Measurements from ENCODE around the gene RGS3.

The RGS3 gene

DNA sequence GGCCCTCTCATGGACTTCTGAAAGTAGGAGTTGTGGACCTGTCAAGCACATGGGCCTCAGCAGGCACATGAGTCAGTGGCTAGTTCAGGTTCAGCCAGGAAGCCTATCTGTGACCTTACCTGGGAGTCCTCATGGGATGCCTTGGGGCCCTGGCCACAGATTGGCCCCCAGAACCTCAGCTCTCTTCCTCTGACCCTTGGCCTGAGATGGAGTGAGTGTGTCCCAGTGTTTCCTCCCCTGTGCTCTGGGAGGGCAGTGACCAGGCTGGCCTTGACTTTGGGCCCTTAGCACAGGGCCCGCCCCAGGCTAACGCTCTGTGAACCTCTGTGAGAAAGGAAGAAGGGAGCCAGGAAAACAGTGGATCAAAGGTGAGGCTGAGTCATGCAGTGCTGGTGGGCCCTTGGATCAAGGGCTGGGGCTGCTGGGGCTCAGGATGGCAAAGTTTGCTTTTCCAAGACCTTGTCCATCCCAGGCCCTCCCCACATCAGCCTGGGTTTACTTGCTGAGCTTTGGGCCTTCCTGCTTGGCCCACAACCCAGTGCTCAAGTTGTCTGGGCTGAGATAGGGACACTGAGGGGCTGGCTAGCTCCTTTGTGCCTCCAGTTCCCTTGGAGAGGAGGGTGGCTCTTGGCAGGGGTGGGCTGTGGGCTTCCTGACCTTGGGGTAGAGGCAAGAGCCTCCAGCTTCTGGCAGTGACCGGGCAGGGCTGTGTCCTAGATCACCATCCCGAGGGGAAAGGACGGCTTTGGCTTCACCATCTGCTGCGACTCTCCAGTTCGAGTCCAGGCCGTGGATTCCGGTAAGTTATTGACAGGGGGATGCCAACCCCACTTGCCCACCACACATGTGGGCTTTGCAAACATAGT is 41.4 kb downstream of the RGS3 start:
- Histone ChIP-seq H3K27me3 (ENCODE audit: insufficient read depth, low read length) (no peaks in the 10 kb centered on the region), H3K27ac (ENCODE audit: low read length) (peak overlapping the region; percentile 11)

DNA sequence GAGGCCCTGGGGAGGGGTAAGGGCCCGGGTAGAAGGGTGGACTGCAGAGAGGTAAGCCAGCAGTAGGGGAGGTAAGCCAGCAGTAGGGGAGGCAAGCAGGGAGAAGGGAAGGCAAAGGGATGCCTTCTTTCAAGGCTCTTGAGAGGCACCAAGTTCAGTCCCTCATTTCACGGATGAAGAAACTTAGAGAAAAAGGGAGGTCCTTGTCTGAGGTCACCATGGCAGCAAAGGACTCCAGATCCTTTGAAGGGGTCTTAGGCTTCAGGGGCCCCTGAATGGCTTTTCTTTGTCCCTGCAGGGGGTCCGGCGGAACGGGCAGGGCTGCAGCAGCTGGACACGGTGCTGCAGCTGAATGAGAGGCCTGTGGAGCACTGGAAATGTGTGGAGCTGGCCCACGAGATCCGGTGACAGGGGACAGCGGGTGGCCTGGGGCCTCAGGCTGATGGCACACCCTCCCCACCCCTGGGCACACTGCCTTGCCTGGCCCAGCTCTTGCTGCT is 42.6 kb downstream of the RGS3 start:
- H3K27ac ChIP-seq (ENCODE audit: low read length) = no peak overlapping the region
- no peaks in the 10 kb centered on the region for H3K36me3 ChIP-seq (ENCODE audit: insufficient read depth, low read depth, low read length)
- H3K4me3 ChIP-seq (ENCODE audit: low read length) = peak overlapping the region; percentile 11; the same call in 1 of the 2 replicates
- H3K9me3 ChIP-seq (ENCODE audit: insufficient read depth, low read depth, low read length) = no peaks in the 10 kb centered on the region
- H3K4me1 ChIP-seq (ENCODE audit: insufficient read depth, low read length) = peaks cover 27% of the 10 kb centered on the region
- H3K27me3 ChIP-seq (ENCODE audit: insufficient read depth, low read length) = no peaks in the 10 kb centered on the region
- H3K9ac ChIP-seq (ENCODE audit: low read depth, low read length) = no peak overlapping the region

More for the DNA sequence above, 41.4 kb downstream of the RGS3 start:
- Histone ChIP-seq H3K4me3 (ENCODE audit: low read length) (no peak overlapping the region), H3K9ac (ENCODE audit: low read depth, low read length) (no peak overlapping the region), H3K4me1 (ENCODE audit: insufficient read depth, low read length) (peaks cover 27% of the 10 kb centered on the region), H3K36me3 (ENCODE audit: insufficient read depth, low read depth, low read length) (no peaks in the 10 kb centered on the region), H3K9me3 (ENCODE audit: insufficient read depth, low read depth, low read length) (no peaks in the 10 kb centered on the region)

DNA sequence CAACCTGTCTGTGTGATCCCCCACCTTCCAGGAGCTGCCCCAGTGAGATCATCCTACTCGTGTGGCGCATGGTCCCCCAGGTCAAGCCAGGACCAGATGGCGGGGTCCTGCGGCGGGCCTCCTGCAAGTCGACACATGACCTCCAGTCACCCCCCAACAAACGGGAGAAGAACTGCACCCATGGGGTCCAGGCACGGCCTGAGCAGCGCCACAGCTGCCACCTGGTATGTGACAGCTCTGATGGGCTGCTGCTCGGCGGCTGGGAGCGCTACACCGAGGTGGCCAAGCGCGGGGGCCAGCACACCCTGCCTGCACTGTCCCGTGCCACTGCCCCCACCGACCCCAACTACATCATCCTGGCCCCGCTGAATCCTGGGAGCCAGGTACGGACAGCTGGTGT is 43.7 kb downstream of the RGS3 start:
- no peak overlapping the region for H3K4me3 ChIP-seq (ENCODE audit: low read length)
- H3K36me3 ChIP-seq (ENCODE audit: insufficient read depth, low read depth, low read length) = no peaks in the 10 kb centered on the region
- H3K27me3 ChIP-seq (ENCODE audit: insufficient read depth, low read length) = no peaks in the 10 kb centered on the region
- no peaks in the 10 kb centered on the region for H3K9me3 ChIP-seq (ENCODE audit: insufficient read depth, low read depth, low read length)
- no peak overlapping the region for H3K27ac ChIP-seq (ENCODE audit: low read length)
- H3K9ac ChIP-seq (ENCODE audit: low read depth, low read length) = no peak overlapping the region
- peaks cover 17% of the 10 kb centered on the region for H3K4me1 ChIP-seq (ENCODE audit: insufficient read depth, low read length)

DNA sequence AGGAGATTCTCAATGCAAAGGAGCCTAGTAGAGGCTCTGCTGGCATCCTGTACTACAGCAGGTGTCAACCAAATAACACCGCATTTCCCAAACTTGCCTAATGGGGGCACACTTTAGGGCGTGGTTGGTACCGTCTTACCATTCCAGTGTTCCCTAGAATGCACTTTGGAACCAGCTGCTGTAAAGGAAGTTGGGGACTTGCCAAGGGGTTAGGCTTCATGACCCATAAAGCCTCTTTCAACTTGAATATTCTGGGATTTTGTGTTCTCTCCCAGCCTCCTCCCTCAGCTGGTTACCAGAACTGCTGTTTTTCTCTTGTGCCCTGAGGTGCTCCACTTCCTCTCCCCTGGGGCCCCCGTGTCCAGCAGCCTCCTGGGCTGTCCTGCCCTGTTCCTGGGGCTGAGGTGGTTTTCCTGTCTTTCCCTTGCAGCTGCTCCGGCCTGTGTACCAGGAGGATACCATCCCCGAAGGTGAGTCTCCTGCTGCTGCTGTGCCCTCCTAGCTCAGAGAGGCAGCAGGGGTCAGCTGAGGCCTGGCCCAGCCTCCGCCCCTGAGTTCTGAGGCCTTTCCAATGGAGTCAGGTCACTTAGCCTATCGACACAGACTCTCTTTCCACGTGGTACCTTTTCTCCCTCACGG is 44.7 kb downstream of the RGS3 start:
- Histone ChIP-seq H3K4me3 (ENCODE audit: low read length) (no peak overlapping the region), H3K9ac (ENCODE audit: low read depth, low read length) (no peak overlapping the region), H3K27ac (ENCODE audit: low read length) (no peak overlapping the region), H3K36me3 (ENCODE audit: insufficient read depth, low read depth, low read length) (no peaks in the 10 kb centered on the region), H3K9me3 (ENCODE audit: insufficient read depth, low read depth, low read length) (no peaks in the 10 kb centered on the region), H3K27me3 (ENCODE audit: insufficient read depth, low read length) (no peaks in the 10 kb centered on the region), H3K4me1 (ENCODE audit: insufficient read depth, low read length) (peaks cover 8% of the 10 kb centered on the region; the same call in 1 of the 2 replicates)

DNA sequence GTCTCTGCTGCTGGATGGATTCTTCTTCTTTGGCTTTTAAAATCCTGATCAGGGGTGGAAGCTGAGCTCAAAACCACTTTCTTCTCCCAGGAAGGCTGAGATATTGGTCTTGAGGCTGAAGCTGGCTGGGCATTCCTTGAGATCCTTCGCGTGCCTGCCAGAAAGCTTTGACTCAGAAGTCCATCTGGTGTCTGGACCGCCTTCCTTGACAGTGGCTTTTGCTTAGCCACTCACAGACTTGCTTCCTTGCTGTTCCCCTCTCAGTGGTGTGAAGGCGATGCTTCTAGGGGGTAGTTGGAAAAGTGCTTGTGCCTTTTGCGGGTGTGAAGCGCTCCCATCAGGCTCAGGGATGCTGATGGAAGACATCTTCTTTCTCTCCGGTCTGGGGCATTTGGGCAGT is 45.9 kb downstream of the RGS3 start:
- Histone ChIP-seq H3K36me3 (ENCODE audit: insufficient read depth, low read depth, low read length) (no peaks in the 10 kb centered on the region), H3K27me3 (ENCODE audit: insufficient read depth, low read length) (no peaks in the 10 kb centered on the region), H3K4me1 (ENCODE audit: insufficient read depth, low read length) (peaks cover 8% of the 10 kb centered on the region; the same call in 1 of the 2 replicates), H3K9ac (ENCODE audit: low read depth, low read length) (no peak overlapping the region), H3K9me3 (ENCODE audit: insufficient read depth, low read depth, low read length) (no peaks in the 10 kb centered on the region), H3K4me3 (ENCODE audit: low read length) (no peak overlapping the region), H3K27ac (ENCODE audit: low read length) (no peak overlapping the region)

DNA sequence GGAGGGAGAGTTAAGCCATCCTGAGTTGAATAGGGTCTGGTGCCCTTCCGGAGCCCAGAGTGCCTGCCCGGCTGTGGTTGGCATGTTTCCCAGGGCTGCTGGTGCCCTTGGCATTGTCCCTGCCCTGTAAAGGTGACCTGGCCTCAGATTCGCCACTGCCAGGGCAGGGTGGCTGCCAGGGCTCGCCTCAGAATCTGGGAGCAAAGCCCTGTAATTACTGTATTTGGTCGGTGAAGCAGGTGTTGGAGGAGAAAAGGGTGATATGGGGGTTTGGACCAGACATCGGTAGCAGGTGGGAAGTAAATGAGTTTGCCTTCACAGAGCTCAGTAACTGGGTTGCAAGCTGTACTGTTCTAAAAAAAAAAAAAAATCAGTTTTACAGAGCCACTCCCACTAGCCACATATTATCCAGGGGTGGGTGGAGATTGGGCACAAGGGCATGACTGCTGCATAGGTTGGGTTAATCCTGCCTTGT is 47.6 kb downstream of the RGS3 start:
- H3K27ac ChIP-seq (ENCODE audit: low read length) = no peak overlapping the region

DNA sequence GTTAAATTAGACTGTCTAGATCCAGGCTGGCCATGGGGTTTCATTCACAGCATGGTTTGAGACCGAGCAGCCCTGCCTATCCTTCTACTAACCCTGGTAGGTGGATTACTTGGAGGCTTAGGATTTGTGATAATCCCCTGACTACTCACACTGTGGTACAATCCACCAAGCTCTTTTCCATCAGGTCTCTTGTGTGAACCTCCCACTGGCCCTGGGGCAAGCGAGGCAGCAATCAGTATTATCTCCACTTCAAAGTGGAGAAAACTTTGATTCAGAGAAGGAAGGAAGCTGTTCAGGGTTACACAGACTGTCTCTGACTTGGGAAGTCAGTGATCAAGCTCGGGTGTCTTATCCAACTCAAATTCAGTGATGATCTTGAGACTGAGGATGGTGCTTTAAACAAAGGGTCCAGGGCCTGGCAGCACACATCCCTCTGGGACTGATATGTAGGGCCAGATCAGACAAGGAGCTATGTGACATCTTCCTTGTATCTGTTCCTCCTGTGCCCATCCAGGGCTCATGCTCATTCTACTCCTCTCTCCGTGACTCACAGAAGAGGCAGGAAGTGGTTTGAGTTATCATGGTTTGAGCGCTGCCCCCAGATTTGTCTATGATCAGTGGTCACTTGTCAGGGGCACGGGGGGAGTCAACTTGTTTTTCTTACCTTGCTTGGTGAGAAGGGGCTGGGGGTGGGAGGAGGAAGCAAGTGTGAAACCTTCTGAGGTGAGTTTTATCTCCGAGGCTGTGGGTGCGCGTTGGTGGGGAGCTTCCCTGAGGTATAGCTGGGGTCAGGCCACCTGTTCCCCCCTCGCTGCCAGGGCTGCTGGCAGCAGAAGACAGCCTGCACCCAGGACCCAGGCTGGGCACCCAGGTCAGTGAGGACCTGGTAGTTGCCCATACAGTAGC is 48.6 kb downstream of the RGS3 start:
- no peaks in the 10 kb centered on the region for H3K4me1 ChIP-seq (ENCODE audit: insufficient read depth, low read length)
- H3K9ac ChIP-seq (ENCODE audit: low read depth, low read length) = no peak overlapping the region
- H3K36me3 ChIP-seq (ENCODE audit: insufficient read depth, low read depth, low read length) = no peaks in the 10 kb centered on the region
- H3K27ac ChIP-seq (ENCODE audit: low read length) = no peak overlapping the region
- no peaks in the 10 kb centered on the region for H3K9me3 ChIP-seq (ENCODE audit: insufficient read depth, low read depth, low read length)
- H3K4me3 ChIP-seq (ENCODE audit: low read length) = no peak overlapping the region
- H3K27me3 ChIP-seq (ENCODE audit: insufficient read depth, low read length) = no peaks in the 10 kb centered on the region

More for the DNA sequence above, 47.6 kb downstream of the RGS3 start:
- H3K9me3 ChIP-seq (ENCODE audit: insufficient read depth, low read depth, low read length) = no peaks in the 10 kb centered on the region
- H3K9ac ChIP-seq (ENCODE audit: low read depth, low read length) = no peak overlapping the region
- H3K4me1 ChIP-seq (ENCODE audit: insufficient read depth, low read length) = peaks cover 2% of the 10 kb centered on the region; the same call in 1 of the 2 replicates
- no peaks in the 10 kb centered on the region for H3K27me3 ChIP-seq (ENCODE audit: insufficient read depth, low read length)
- H3K36me3 ChIP-seq (ENCODE audit: insufficient read depth, low read depth, low read length) = no peaks in the 10 kb centered on the region
- no peak overlapping the region for H3K4me3 ChIP-seq (ENCODE audit: low read length)

DNA sequence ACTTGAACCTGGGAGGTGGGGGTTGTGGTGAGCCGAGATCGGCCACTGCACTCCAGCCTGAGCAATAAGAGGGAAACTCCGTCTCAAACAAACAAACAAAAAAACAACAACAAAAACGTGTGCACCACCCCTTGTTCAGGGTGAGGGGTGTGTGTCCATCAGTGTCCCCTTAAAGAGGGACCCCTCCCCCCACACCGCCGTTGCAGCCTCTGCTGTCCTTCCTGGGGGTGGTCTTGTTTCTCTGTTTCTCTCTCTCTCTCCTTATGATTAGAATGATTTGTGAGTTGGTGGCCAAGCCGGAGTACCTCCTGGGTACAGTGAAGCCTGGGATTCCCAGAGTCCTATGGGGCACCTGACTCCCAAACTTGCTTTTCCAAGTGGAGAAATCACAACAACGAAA is 49.6 kb downstream of the RGS3 start:
- Histone ChIP-seq H3K4me1 (ENCODE audit: insufficient read depth, low read length) (no peaks in the 10 kb centered on the region), H3K9ac (ENCODE audit: low read depth, low read length) (no peak overlapping the region), H3K9me3 (ENCODE audit: insufficient read depth, low read depth, low read length) (no peaks in the 10 kb centered on the region), H3K4me3 (ENCODE audit: low read length) (no peak overlapping the region), H3K27ac (ENCODE audit: low read length) (no peak overlapping the region), H3K27me3 (ENCODE audit: insufficient read depth, low read length) (no peaks in the 10 kb centered on the region), H3K36me3 (ENCODE audit: insufficient read depth, low read depth, low read length) (no peaks in the 10 kb centered on the region)

DNA sequence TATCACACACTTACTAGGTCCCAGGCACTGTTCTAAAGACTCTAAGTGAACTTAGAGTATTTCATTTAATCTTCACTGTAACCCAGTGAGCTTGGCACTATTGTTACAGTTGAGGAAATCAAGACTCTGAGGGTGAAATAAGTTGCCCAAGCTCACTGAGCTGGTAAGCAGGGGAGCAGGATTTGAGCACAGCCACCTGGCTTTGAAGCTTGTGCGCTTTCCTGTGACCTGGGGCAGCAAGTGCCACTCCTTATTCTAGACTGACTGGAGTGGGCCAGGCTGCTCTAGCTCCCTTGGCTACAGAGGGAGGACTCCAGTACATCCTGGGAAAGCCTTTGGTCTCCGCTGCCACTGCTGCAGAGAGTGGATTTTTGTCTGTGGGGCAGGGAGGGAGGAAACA is 50.0 kb downstream of the RGS3 start:
- Histone ChIP-seq H3K4me1 (ENCODE audit: insufficient read depth, low read length) (no peaks in the 10 kb centered on the region), H3K27me3 (ENCODE audit: insufficient read depth, low read length) (no peaks in the 10 kb centered on the region), H3K4me3 (ENCODE audit: low read length) (no peak overlapping the region), H3K27ac (ENCODE audit: low read length) (no peak overlapping the region), H3K9me3 (ENCODE audit: insufficient read depth, low read depth, low read length) (no peaks in the 10 kb centered on the region), H3K9ac (ENCODE audit: low read depth, low read length) (no peak overlapping the region), H3K36me3 (ENCODE audit: insufficient read depth, low read depth, low read length) (no peaks in the 10 kb centered on the region)

DNA sequence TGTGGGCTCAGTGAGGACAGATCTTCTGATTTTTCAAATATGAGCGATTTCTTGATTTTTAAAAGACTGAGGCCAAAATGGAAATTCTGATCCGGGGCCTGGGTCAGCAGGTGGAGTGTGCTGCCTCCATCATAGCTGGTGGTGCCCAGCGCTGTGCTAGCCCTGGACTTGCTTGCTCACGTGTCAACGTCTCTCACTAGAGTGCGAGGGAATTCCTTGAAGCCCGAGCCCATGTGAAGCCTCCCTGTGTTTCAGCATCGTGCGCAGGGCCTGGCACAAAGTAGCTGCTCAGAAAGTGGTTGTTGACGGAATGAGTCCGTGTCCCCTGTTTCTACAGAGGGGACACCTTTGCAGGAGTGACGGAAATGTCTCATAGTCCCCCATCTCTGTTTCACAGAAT is 50.5 kb downstream of the RGS3 start:
- H3K9me3 ChIP-seq (ENCODE audit: insufficient read depth, low read depth, low read length) = no peaks in the 10 kb centered on the region
- no peaks in the 10 kb centered on the region for H3K4me1 ChIP-seq (ENCODE audit: insufficient read depth, low read length)
- H3K27ac ChIP-seq (ENCODE audit: low read length) = no peak overlapping the region
- H3K4me3 ChIP-seq (ENCODE audit: low read length) = no peak overlapping the region
- H3K36me3 ChIP-seq (ENCODE audit: insufficient read depth, low read depth, low read length) = no peaks in the 10 kb centered on the region
- H3K27me3 ChIP-seq (ENCODE audit: insufficient read depth, low read length) = no peaks in the 10 kb centered on the region
- H3K9ac ChIP-seq (ENCODE audit: low read depth, low read length) = no peak overlapping the region

DNA sequence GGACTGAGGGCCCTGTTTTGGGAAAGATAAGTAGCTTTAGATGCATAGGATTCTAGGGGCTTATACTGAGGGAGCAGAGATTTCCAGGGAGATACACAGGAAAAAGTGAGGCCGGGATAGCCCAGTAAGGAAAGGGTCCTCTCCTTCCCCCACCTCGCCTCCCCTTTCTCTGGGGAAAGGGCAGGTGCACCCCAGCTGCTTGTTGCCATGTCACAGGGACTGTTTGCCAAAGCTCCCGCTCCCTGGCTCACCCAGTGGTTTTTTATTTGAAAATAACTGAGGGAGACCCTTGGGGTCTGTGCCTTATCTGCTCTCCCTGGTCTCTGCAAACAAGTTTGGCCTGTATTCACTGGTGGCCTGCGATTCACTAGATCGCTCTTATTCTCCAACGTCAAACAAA is 51.2 kb downstream of the RGS3 start:
- H3K36me3 ChIP-seq (ENCODE audit: insufficient read depth, low read depth, low read length) = no peaks in the 10 kb centered on the region
- no peaks in the 10 kb centered on the region for H3K9me3 ChIP-seq (ENCODE audit: insufficient read depth, low read depth, low read length)
- H3K27ac ChIP-seq (ENCODE audit: low read length) = no peak overlapping the region
- no peaks in the 10 kb centered on the region for H3K27me3 ChIP-seq (ENCODE audit: insufficient read depth, low read length)
- H3K9ac ChIP-seq (ENCODE audit: low read depth, low read length) = no peak overlapping the region
- no peaks in the 10 kb centered on the region for H3K4me1 ChIP-seq (ENCODE audit: insufficient read depth, low read length)
- H3K4me3 ChIP-seq (ENCODE audit: low read length) = no peak overlapping the region

All from iPS-20b (cell line).